HG03439 (cell line): ENCODE measurements around the gene LMO2.
"Not testable (repeated sequence)": the region's sequence is repeated elsewhere in the genome, so short reads cannot be mapped to it uniquely, and the experiment has no call there.

Source experiments
- ATAC-seq: cut with Tn5 transposase; IDR thresholded peaks from one replicate; pipeline ENCODE4 v1.9.1; 2021; ENCODE audit warnings: mild to moderate bottlenecking, moderate library complexity; ENCODE audit not compliant: unreplicated experiment

The LMO2 gene

GRCh38 chr11:33891714-33892327 lies at the start of gene LMO2:
Gene LMO2 (minus strand): TSS chr11:33892076. CDS start chr11:33869716, 22,360 bp downstream.
- ATAC-seq = no peak

- no peak for ATAC-seq
Measured at GRCh38 chr11:33940538-33940815, 48.6 kb upstream of the LMO2 start.

DNA sequence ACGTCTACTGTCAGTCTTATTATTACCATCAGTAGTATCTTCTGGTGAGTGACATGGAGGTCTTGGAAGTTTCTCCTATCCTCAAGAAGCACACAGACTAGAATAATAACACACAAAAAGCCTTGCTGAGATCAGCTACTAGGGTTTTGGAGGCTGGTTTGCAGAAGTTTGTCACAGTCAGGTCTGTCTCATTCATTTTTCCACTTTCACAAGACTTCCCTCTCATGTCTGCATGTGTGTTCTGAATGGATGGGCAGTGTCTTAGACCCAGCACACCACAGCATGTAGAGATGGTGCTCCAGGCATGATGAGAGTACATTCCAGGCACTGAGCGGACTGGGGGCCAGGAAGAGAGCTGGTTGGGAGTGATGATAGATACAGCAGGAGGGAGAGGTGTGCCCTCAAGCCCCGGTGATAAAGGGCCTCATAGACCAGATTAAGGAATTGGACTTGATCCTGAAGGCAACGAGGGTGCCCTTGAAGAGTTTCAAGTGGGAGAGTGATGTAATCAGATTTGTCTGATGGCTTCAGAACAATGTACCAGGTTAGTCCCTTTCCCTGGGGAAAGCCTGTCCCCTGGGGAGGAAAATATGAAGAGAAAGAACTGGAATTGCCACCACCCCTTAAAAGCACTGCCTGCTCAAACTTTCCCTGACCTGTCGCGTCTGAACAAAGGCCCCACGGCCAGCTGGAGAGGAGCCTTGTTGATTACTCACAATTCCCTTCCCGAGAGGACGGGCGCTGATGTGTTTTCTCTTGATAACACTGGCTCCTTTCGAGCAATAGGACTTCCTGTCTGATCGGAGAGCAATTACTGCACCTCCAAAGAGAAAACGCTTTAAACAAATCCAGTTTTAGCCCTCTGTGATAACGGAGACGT lies 45.1 kb upstream of the LMO2 start:
- no peak for ATAC-seq

DNA sequence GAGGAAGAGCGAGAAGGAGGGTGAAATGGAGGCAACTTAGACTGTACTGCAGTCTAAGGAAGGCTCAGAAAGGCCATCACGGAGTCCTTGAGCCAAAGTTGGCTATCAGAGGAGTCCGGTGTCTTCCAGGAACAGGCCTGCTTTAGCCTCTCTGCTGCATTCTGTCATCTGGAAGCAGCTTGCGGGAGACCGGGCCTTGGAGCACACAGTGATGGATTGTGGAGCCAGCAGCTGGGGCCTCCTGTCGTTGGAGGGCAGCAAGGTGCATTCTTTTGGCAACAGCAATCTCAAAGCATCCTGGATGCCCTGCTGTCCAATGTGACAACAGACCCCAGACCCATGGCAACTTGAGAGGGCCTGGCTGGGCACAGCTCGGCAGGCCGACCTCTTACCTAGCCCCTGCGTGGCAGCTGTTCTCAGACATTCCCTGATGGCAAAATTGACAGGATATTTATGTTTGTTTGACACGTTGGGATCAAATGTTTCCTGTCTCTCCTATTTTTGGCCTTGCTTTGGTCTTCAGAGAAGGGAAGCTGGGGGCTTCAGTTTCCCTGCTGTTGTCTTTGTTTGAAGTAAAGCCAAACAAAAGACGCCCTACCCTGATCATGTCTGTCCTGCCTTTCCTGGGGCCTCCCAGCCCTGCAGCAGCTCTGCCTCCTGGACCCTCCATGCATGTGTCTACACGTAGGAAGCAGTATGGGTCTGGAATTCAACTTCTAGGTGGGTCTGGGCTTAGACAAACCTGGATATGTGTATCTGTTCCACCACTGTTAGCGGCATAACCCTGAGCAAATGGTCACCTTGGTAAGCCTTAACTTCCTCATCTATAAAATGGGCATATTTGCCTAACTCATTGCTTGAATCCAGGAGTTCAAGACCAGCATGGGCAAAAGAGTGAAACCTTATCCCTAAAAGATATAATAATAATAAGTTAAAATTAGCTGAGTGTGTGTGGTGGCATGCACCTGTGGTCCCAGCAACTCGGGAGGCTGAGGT lies 43.9 kb upstream of the LMO2 start:
- ATAC-seq = no peak

GRCh38 chr11:33935005-33935404 lies 43.1 kb upstream of the LMO2 start:
- ATAC-seq = no peak

- ATAC-seq = no peak
Measured at GRCh38 chr11:33934450-33934849, 42.6 kb upstream of the LMO2 start.

DNA sequence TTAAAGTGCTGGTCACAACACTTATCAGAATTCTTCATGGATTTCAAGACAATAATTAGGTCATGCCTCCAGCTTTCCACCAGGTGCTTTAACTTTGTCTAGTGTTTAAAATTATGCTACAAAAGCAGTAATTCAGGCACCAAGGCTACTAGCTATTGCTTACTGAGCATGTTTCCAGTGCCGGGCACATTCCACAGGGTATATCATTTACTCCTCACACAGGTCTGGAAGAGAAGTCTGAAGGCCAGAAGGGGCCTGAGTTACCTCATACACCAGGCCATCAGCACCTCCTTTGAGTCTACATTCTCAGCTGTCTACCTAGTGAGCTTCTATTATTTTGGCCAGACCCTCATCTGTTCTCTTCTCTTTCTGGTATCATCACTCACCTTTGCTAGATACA lies 41.7 kb upstream of the LMO2 start:
- no peak for ATAC-seq

- ATAC-seq = no peak
Measured at GRCh38 chr11:33932721-33933120, 40.8 kb upstream of the LMO2 start.

GRCh38 chr11:33931739-33932366 lies 40.0 kb upstream of the LMO2 start:
- ATAC-seq = not testable (repeated sequence)

DNA sequence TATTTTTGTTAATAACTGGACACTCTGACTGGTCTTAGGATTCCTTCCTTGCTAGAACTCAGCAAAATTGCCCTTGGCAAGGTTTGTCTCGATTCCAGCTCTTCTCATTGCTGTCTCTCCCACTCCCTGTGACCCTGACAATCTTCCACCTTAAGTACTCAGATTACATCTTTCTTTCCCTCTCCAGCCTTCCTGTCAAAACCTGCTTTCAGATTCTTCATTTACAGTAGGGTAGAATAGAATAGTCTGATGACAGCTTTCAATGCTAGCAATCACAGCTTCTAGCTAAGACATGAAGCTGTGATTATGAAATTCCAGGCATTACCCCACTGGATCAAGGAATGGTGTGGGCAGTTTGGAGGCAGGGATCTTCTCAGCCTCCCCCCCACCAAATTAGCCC lies 39.2 kb upstream of the LMO2 start:
- ATAC-seq = no peak

DNA sequence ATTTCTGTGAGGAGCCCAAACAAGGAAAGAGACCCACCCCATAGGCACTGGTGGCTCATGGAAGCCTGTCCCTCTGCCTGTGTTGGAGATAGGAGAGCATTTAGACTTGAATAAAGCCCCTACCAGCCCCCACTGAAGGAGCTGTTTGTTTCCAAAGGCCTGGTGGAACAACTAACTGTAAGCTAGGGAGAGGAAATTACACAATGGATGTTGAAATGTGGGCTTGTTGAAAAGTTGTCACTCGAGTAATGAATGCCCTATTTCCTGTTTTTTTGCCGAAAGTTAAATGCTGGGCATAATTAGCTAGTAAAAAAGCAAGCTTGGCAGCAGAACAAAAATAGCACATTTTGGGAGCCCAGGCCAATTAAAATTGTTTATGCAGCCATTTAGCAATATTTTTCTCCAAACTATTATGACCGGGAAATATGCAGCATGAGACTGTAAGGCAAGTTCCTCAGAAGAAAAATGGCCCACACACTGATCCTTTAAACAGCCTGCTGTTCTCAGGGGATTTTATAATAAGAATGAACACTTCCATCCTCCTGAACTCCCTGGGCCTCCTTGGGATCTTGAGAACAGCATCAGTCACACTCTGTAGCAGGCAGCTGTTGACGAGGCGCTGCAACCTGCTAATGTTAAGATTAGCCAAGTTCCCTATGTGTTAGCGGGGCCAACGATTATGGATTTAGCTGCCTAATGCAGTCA lies 38.6 kb upstream of the LMO2 start:
- no peak for ATAC-seq

DNA sequence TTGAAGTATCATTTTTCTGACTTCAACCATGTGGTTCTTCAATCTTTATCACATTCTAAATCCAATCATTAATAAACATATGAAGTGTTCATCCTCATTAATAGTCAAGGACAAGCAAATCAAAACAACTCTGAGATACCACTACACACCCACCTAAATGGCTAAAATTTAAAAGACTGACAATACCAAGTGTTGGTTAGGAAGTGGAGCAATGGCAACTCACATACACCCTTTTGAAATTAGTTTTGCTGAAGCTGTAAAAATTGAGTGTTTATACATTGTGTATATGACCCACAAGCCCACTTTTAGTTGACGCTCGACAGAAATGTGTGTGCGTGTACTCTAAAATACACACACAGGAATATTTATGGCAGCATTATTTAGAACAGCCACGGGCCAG lies 36.7 kb upstream of the LMO2 start:
- no peak for ATAC-seq

GRCh38 chr11:33926671-33927552 lies 35.0 kb upstream of the LMO2 start:
- ATAC-seq = no peak

DNA sequence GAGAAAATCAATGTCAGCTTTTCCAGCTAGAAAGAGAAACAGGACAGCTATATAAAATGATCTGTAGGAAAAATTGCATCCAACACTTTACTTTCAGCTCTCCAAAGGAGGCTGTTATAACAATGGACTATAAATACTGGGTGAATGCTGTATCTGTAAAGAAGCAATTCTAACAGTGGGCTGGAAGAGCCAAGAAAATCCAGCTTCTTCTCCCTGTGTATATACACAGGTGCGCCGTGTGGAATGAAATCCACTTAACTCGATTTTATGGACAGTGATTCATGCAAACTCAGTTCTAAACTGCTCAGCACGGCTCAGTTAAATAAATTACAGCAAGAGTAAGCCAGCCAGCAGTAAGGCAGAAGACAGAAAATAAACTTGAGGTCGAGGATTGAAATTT lies 32.5 kb upstream of the LMO2 start:
- ATAC-seq = no peak

DNA sequence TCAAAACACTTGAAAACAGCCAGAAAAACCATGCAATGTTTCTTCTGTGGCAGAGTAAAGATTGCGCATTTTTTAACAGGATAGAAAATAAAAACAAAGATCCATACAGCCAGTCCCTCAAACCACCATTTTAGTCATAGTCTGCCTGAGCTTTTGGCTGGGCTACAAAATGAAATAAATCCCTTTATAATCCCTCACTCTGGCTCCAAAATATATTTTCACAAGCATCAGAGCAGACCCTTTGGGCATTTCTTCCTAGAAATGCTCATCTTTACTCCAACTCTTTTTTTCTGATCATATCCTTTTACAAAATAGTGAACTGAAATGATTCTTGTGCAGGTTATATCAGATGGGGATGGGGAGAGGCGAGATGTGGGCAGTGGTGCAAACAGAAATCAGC lies 31.8 kb upstream of the LMO2 start:
- ATAC-seq = no peak

- ATAC-seq = peak; percentile 97
Measured at GRCh38 chr11:33920838-33921613, 29.1 kb upstream of the LMO2 start.

GRCh38 chr11:33919645-33920044 lies 27.8 kb upstream of the LMO2 start:
- no peak for ATAC-seq

GRCh38 chr11:33917402-33917801 lies 25.5 kb upstream of the LMO2 start:
- not testable (repeated sequence) for ATAC-seq

DNA sequence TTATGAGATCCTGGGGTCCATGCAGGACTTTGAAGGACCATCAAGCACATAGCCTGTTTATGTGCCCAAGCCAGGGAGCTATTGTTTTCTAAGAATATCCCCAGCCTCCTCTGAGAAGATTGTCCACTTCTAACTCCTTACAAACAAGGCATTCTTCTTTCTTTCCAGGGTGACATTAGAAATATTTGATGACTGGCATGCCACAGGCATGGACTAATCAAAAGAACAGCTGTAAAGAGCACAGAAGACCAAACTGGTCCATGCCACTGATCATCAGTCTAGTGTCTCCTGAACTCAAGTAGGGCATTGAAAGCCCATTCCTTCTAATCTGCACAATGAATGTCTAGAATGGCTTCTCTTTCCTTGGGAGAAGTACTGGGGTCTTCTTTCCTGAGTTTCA lies 24.9 kb upstream of the LMO2 start:
- ATAC-seq = no peak
